ENCODE results near the gene PPP1R14C. TPM values are rescaled to one million over a fixed set of nuclear protein-coding genes. Genes with fewer than 3 reads are reported as not detected.

Gene PPP1R14C
- total RNA-seq, 2 donors from 2014 or later = 0.95 to 1.3 TPM

DNA sequence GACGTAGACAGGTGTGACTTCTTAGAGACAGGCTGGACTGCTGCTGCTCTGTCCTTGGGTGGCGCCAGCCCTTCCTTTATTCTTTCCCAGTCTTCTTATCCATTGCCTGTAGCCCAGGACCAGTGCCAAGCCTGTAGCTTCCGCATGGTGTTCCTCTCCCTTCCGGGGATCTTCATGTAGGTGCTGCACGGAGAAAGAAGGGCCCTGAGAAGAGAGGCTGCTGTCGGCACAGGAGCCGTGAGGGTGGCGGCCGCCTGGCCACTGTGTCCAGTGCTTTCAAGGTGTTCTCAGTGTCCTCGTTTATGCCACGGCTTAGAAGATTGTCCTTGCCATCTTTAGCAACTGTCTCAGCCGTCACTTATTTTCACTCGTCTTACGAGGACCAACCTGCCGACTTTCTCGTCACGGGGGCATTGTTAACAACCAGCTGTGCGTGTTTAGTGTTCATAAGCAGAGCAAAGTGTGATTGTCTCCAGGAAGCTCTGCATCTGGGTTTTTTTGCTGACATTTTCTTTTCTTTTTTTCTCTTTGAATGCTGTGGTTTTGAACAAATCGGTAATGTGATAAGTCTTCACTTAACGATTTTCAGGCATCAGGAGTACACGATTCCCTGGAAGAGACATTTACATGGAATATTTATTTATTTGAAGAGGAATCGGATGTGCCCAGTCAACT is 61.2 kb downstream of the PPP1R14C start:
- no peaks in the 10 kb centered on the region for H3K36me3 ChIP-seq
- no peaks in the 10 kb centered on the region for H3K4me1 ChIP-seq (ENCODE audit: control insufficient read depth in 1 of 2, low read depth in 2 of 2)
- DNase-seq (ENCODE audit: low spot score) (no peak), ATAC-seq (ENCODE audit: insufficient number of reproducible peaks, low FRiP score, low read depth) (no peak)
- no peaks in the 10 kb centered on the region for H3K9me3 ChIP-seq
- H3K4me3 ChIP-seq = no peak overlapping the region
- H3K27me3 ChIP-seq (replicated peaks; ENCODE audit: insufficient read depth) = no peaks in the 10 kb centered on the region
- TF ChIP-seq, protein P1, sequence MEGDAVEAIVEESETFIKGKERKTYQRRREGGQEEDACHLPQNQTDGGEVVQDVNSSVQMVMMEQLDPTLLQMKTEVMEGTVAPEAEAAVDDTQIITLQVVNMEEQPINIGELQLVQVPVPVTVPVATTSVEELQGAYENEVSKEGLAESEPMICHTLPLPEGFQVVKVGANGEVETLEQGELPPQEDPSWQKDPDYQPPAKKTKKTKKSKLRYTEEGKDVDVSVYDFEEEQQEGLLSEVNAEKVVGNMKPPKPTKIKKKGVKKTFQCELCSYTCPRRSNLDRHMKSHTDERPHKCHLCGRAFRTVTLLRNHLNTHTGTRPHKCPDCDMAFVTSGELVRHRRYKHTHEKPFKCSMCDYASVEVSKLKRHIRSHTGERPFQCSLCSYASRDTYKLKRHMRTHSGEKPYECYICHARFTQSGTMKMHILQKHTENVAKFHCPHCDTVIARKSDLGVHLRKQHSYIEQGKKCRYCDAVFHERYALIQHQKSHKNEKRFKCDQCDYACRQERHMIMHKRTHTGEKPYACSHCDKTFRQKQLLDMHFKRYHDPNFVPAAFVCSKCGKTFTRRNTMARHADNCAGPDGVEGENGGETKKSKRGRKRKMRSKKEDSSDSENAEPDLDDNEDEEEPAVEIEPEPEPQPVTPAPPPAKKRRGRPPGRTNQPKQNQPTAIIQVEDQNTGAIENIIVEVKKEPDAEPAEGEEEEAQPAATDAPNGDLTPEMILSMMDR (IDR thresholded peaks at IDR 0.05) = no peak
- no peak overlapping the region for H3K27ac ChIP-seq

DNA sequence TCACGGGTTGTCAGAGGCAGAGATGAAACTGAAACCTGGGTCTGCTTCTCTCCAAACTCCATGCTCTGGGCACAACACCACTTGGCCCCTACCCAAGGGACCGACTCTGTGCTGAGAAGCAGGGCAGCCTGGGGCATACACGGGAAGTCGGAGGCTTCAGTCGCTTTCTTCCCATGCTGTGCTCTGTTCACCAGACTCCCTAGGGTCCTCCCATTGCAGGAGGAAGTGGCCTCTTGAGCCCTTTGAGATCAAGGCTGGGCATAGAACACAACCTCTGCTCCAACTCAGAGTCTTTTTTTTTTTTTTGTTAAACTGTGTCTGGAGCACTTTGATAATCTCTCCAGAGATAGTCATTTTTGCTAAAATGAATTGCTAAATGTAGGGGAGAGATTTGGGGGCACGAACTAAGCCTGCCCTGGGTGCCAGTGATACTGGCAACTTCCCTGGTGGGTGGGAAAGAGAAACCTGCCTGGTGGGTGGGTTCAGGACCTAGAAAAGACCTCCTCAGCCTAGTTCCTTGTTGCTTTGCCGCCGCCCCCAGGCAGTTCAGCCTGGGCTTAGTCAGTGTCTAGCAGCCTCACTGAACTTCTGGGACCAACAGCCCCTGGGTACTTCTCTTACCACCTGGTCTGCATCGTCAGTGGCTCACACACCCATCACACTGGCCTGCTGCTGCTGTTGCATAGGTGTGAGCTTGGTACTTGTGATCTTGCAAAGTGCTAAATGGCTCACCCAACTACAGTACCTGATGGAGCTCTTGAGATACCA is 62.0 kb downstream of the PPP1R14C start:
- Histone ChIP-seq H3K9me3 (no peaks in the 10 kb centered on the region), H3K27me3 (replicated peaks; ENCODE audit: insufficient read depth) (no peaks in the 10 kb centered on the region), H3K4me3 (no peak overlapping the region), H3K36me3 (no peaks in the 10 kb centered on the region), H3K27ac (no peak overlapping the region), H3K4me1 (ENCODE audit: control insufficient read depth in 1 of 2, low read depth in 2 of 2) (no peaks in the 10 kb centered on the region)
- TF ChIP-seq, protein P1 (IDR thresholded peaks at IDR 0.05) = no peak
- ATAC-seq (ENCODE audit: insufficient number of reproducible peaks, low FRiP score, low read depth) = no peak
- DNase-seq (ENCODE audit: low spot score) = no peak

DNA sequence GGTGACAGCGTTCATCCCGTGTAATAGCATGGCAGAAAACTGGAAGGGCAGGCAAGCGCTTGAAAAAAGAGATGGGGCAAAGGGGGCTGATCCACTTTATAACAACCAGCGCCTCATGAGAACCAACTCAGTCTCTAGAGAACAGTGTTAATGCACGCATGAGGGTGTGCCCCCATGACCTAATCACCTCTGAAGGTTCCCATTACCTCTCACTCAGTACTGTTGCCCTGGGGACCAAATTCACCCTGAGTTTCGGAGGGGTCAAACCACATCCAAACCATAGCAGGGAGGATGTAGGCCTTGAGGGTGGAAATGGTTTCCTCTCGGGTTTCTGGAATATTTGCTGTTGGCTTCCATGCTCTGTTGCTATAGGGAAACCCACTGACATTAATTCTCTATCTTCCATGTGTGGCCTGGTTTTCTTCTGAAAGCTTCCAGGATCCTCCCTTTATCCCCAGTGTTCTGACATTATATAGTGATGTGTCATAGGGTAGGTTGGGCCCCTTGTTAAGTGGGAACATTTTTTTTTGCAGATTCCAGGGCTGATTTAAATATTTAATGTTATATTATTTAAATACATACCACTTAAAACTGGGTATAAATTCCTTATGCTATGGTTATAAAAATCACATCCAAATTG is 65.2 kb downstream of the PPP1R14C start:
- Histone ChIP-seq H3K4me3 (no peak overlapping the region), H3K9me3 (no peaks in the 10 kb centered on the region), H3K4me1 (ENCODE audit: control insufficient read depth in 1 of 2, low read depth in 2 of 2) (no peaks in the 10 kb centered on the region), H3K27ac (no peak overlapping the region), H3K36me3 (no peaks in the 10 kb centered on the region), H3K27me3 (replicated peaks; ENCODE audit: insufficient read depth) (no peaks in the 10 kb centered on the region)
- no peak for DNase-seq (ENCODE audit: low spot score)
- no peak for ATAC-seq (ENCODE audit: insufficient number of reproducible peaks, low FRiP score, low read depth)
- TF ChIP-seq, protein P1 (IDR thresholded peaks at IDR 0.05) = no peak

DNA sequence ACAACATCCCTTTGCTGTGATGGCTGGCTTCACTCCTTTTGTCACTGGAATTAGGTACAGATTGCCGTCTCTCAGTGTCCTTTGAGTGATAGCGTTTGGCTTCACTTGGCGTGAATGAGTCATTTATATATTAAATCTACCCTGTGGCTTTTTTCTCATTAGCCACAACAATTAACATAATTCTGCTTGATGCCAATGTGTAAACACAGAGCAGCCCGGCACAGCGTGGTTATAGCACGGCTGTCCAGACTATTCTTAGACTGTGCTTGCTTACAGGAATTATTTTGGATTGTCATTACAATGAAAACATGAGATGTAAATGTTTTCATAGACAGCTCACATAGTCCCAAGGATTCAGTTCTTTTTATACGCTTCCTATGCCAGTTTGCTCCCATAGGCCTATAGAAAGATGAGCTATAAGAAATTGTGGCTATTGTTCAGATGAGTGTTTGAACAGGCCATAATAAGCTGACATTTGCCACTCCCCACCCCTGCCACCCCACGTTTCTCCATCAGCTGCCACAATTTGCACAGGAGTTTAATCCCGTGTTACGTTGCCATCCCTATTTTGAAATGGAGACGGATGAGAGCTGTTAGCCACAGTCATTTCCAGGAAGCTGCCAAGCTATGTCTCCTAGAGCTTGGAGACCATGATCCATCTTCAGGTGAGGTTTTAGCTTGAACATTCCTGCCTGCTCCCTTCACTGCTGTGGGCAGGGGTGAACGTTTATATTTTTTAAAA is 65.9 kb downstream of the PPP1R14C start:
- Histone ChIP-seq H3K36me3 (no peaks in the 10 kb centered on the region), H3K4me3 (no peak overlapping the region), H3K4me1 (ENCODE audit: control insufficient read depth in 1 of 2, low read depth in 2 of 2) (no peaks in the 10 kb centered on the region), H3K9me3 (no peaks in the 10 kb centered on the region), H3K27me3 (replicated peaks; ENCODE audit: insufficient read depth) (no peaks in the 10 kb centered on the region), H3K27ac (no peak overlapping the region)
- DNase-seq (ENCODE audit: low spot score) = no peak
- no peak for ATAC-seq (ENCODE audit: insufficient number of reproducible peaks, low FRiP score, low read depth)
- TF ChIP-seq, protein P1 (IDR thresholded peaks at IDR 0.05) = no peak

DNA sequence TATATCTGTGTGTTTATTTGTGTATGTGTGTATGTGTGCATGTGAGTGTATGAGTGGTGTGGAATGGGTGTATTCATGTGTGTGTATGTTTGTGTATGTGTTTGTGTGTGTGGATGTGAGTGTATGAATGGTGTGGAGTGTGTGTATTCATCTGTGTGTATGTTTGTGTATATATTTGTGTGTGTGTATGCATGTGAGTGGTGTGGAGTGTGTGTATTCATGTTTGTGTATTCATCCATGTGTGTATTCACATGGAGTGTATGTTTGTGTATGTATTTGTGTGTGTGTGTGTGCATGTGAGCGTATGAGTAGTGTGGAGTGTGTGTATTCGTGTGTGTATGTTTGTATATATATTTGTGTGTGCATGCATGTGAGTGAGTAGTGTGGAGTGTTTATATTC is 66.6 kb downstream of the PPP1R14C start:
- Histone ChIP-seq H3K9me3 (no peaks in the 10 kb centered on the region), H3K36me3 (no peaks in the 10 kb centered on the region), H3K27me3 (replicated peaks; ENCODE audit: insufficient read depth) (no peaks in the 10 kb centered on the region), H3K4me3 (no peak overlapping the region), H3K27ac (no peak overlapping the region), H3K4me1 (ENCODE audit: control insufficient read depth in 1 of 2, low read depth in 2 of 2) (no peaks in the 10 kb centered on the region)
- DNase-seq (ENCODE audit: low spot score) (no peak), ATAC-seq (ENCODE audit: insufficient number of reproducible peaks, low FRiP score, low read depth) (no peak)
- TF ChIP-seq, protein P1 (IDR thresholded peaks at IDR 0.05) = no peak

All from thoracic aorta (tissue), 2 donors.